GOT3 (cell line): ENCODE measurements around the gene GAD1.
A peak's percentile ranks its signal among the peaks of the same experiment; 100 is the strongest.

ENCODE experiments used
- DNase-seq: peaks from one replicate; lab custom pipeline; 2025; ENCODE audit warnings: mixed read lengths; lab: John Stamatoyannopoulos, UW

The GAD1 gene

GRCh38 chr2:170816504-170817092 lies at the start of gene GAD1:
Gene GAD1 (plus strand): TSS chr2:170816887. CDS start chr2:170818592, 1,705 bp downstream.
- no peak for DNase-seq

GRCh38 chr2:170770008-170770605 lies 46.6 kb upstream of the GAD1 start, which contains the start of gene ERICH2:
Gene ERICH2 (plus strand): TSS chr2:170770378. CDS start chr2:170770682, 304 bp downstream.
- no peak for DNase-seq

- peak; percentile 34 for DNase-seq
Measured at GRCh38 chr2:170770606-170771420, 45.9 kb upstream of the GAD1 start.

GRCh38 chr2:170771421-170771937 lies 45.2 kb upstream of the GAD1 start:
- DNase-seq = no peak

- no peak for DNase-seq
Measured at GRCh38 chr2:170772295-170772694, 44.4 kb upstream of the GAD1 start.

GRCh38 chr2:170774074-170774473 lies 42.6 kb upstream of the GAD1 start:
- no peak for DNase-seq

GRCh38 chr2:170778900-170779299 lies 37.8 kb upstream of the GAD1 start:
- no peak for DNase-seq

GRCh38 chr2:170779304-170779703 lies 37.4 kb upstream of the GAD1 start:
- no peak for DNase-seq

GRCh38 chr2:170782673-170783072 lies 34.0 kb upstream of the GAD1 start:
- DNase-seq = no peak

- DNase-seq = no peak
Measured at GRCh38 chr2:170783549-170783948, 33.1 kb upstream of the GAD1 start.

GRCh38 chr2:170798996-170799395 lies 17.7 kb upstream of the GAD1 start:
- DNase-seq = no peak

- DNase-seq = no peak
Measured at GRCh38 chr2:170806548-170806947, 10.1 kb upstream of the GAD1 start.

GRCh38 chr2:170812710-170813600 lies 3.7 kb upstream of the GAD1 start:
- no peak for DNase-seq

- DNase-seq = no peak
Measured at GRCh38 chr2:170813611-170814532, 2.8 kb upstream of the GAD1 start.

- DNase-seq = no peak
Measured at GRCh38 chr2:170814533-170815230, 2.0 kb upstream of the GAD1 start.

GRCh38 chr2:170815311-170815710 lies 1.4 kb upstream of the GAD1 start:
- no peak for DNase-seq

GRCh38 chr2:170815746-170816503 lies 762 bp upstream of the GAD1 start:
- no peak for DNase-seq

- DNase-seq = no peak
Measured at GRCh38 chr2:170817093-170818035, 677 bp downstream of the GAD1 start.
